ENCODE results near the gene UGGT1. TPM values are rescaled to one million over a fixed set of nuclear protein-coding genes. Genes with fewer than 3 reads are reported as not detected.
"Not testable (repeated sequence)": the region's sequence is repeated elsewhere in the genome, so short reads cannot be mapped to it uniquely, and the experiment has no call there.

The UGGT1 gene
- total RNA-seq, 1 donor from 2014 or later, result 24.3 TPM

- ATAC-seq (no peak), DNase-seq (ENCODE audit: missing footprints) (no peak)
- intact Hi-C loops (cut with DNase I), result no loop called here
These were observed 78.1 kb downstream of the UGGT1 start for GRCh38 chr2:128169094-128169493.

- intact Hi-C loops (cut with DNase I), result no loop called here
- DNase-seq (ENCODE audit: missing footprints) (no peak), ATAC-seq (no peak)
These were observed 78.5 kb downstream of the UGGT1 start for GRCh38 chr2:128169497-128169896.

- ATAC-seq (no peak), DNase-seq (ENCODE audit: missing footprints) (no peak)
- intact Hi-C loops (cut with DNase I), result no loop called here
These were observed 79.1 kb downstream of the UGGT1 start for GRCh38 chr2:128169933-128170709.

- intact Hi-C loops (cut with DNase I), result no loop called here
- DNase-seq (ENCODE audit: missing footprints) (no peak), ATAC-seq (no peak)
These were observed 79.8 kb downstream of the UGGT1 start for GRCh38 chr2:128170776-128171175.

- ATAC-seq (peak; percentile 26), DNase-seq (ENCODE audit: missing footprints) (no peak)
- intact Hi-C loops (cut with DNase I), result no loop called here
These were observed 81.2 kb downstream of the UGGT1 start for GRCh38 chr2:128172191-128172590.

- DNase-seq (ENCODE audit: missing footprints); ATAC-seq; intact Hi-C loops (cut with DNase I): not testable (repeated sequence)
These were observed 83.1 kb downstream of the UGGT1 start for GRCh38 chr2:128174067-128174466.

- ATAC-seq, result no peak
- intact Hi-C loops (cut with DNase I), result no loop called here
These were observed 86.3 kb downstream of the UGGT1 start for GRCh38 chr2:128177315-128177714.

GRCh38 chr2:128178149-128178649 is 87.2 kb downstream of the UGGT1 start:
- no peak for ATAC-seq
- intact Hi-C loops (cut with DNase I), result loop anchor here (2.0 kb wide), 1 partner anchor 55 kb away; no protein-coding TSS in a partner anchor
- no peak for DNase-seq (ENCODE audit: missing footprints)

More at GRCh38 chr2:128177315-128177714, 86.3 kb downstream of the UGGT1 start:
- no peak for DNase-seq (ENCODE audit: missing footprints)

GRCh38 chr2:128178650-128179460 is 87.9 kb downstream of the UGGT1 start:
- ATAC-seq, result peak; percentile 95
- no peak for DNase-seq (ENCODE audit: missing footprints)
- intact Hi-C loops (cut with DNase I), result loop anchor here (2.0 kb wide), 1 partner anchor 54 kb away; no protein-coding TSS in a partner anchor

- ATAC-seq (no peak), DNase-seq (ENCODE audit: missing footprints) (no peak)
- intact Hi-C loops (cut with DNase I), result loop anchor here (2.0 kb wide), 1 partner anchor 53 kb away; no protein-coding TSS in a partner anchor
These were observed 88.4 kb downstream of the UGGT1 start for GRCh38 chr2:128179461-128179755.

- no peak for DNase-seq (ENCODE audit: missing footprints)
- no peak for ATAC-seq
- intact Hi-C loops (cut with DNase I), result loop anchor here (5.0 kb wide), 1 partner anchor 127 kb away; no protein-coding TSS in a partner anchor
These were observed 89.0 kb downstream of the UGGT1 start for GRCh38 chr2:128180031-128180430.

GRCh38 chr2:128185576-128185975 is 94.6 kb downstream of the UGGT1 start:
- intact Hi-C loops (cut with DNase I), result no loop called here
- peak; percentile 55 for ATAC-seq
- DNase-seq (ENCODE audit: missing footprints), result no peak

- no peak for DNase-seq (ENCODE audit: missing footprints)
- intact Hi-C loops (cut with DNase I), result loop anchor here (2.0 kb wide), 1 partner anchor 46 kb away; no protein-coding TSS in a partner anchor
- ATAC-seq, result peak; percentile 44
These were observed 96.1 kb downstream of the UGGT1 start for GRCh38 chr2:128187032-128187654.

GRCh38 chr2:128195435-128195984 is 104.5 kb downstream of the UGGT1 start:
- ATAC-seq, result no peak
- no peak for DNase-seq (ENCODE audit: missing footprints)
- intact Hi-C loops (cut with DNase I), result no loop called here

- no peak for DNase-seq (ENCODE audit: missing footprints)
- no peak for ATAC-seq
- intact Hi-C loops (cut with DNase I), result no loop called here
These were observed 105.0 kb downstream of the UGGT1 start for GRCh38 chr2:128196026-128196425.

- ATAC-seq, result peak; percentile 42
- intact Hi-C loops (cut with DNase I), result no loop called here
- no peak for DNase-seq (ENCODE audit: missing footprints)
These were observed 105.5 kb downstream of the UGGT1 start for GRCh38 chr2:128196471-128196931.

- ATAC-seq (no peak), DNase-seq (ENCODE audit: missing footprints) (no peak)
- intact Hi-C loops (cut with DNase I), result no loop called here
These were observed 106.1 kb downstream of the UGGT1 start for GRCh38 chr2:128197059-128197458.

GRCh38 chr2:128198656-128199055 is 107.7 kb downstream of the UGGT1 start:
- intact Hi-C loops (cut with DNase I), result no loop called here
- DNase-seq (ENCODE audit: missing footprints) (no peak), ATAC-seq (peak; percentile 54)

- intact Hi-C loops (cut with DNase I), result no loop called here
- ATAC-seq (no peak), DNase-seq (ENCODE audit: missing footprints) (no peak)
These were observed 108.1 kb downstream of the UGGT1 start for GRCh38 chr2:128199141-128199540.
